Measurements from ENCODE around the gene FES.

- TF ChIP-seq CTCF (IDR thresholded peaks at IDR 0.05) (no peak), EP300 (IDR thresholded peaks at IDR 0.05) (no peak)
Measured at GRCh38 chr15:90893175-90894090, 9.1 kb downstream of the FES start.
